Prostate gland (tissue), 2 donors: ENCODE data around the gene PDPN.

ENCODE experiments used
- CTCF ChIP-seq, 4 experiments: fragments of 200-600 bp in 2 of 4; fragments of 450-650 bp in 2 of 4; sonication (generic) in 2 of 4; IDR thresholded peaks; 1 replicate in 3 of 4; 2 replicates in 1 of 4; pipeline ENCODE4 v1.5.1; 2016 to 2019; ENCODE audit warnings: antibody characterized with exemption in 4 of 4, mild to moderate bottlenecking in 2 of 4, moderate library complexity in 2 of 4
- POLR2A ChIP-seq: fragments of 450-650 bp; IDR thresholded peaks from one replicate; pipeline ENCODE4 v1.6.1; 2016; ENCODE audit warnings: antibody characterized with exemption, mild to moderate bottlenecking
- POLR2AphosphoS5 ChIP-seq: sonication (generic); formaldehyde crosslinking; IDR thresholded peaks from one replicate; pipeline ENCODE4 v1.6.1; 2017; ENCODE audit warnings: antibody characterized with exemption

DNA sequence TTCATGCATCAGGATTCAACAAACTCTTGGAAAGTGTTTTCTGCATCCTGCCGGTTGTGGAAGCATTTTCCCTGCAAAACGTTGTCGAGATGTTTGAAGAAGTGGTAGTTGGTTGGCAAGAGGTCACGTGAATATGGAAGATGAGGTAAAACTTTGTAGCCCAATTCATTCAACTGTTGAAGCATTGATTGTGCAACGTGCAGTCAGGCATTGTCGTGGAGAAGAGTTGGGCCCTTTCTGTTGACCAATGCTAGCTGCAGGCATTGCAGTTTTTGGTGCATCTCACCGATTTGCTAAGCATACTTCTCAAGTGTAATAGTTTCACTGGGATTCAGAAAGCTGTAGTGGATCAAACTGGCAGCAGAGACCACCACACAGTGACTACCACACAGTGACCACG lies 59.4 kb downstream of the PDPN start:
- TF ChIP-seq POLR2AphosphoS5 = no peak
- TF ChIP-seq CTCF (IDR thresholded peaks at IDR 0.05) = no peak
- no peak for TF ChIP-seq POLR2A
